Osteocyte (in vitro differentiated cells): ENCODE measurements around the gene RBMS2. TPM values are rescaled to one million over a fixed set of nuclear protein-coding genes. Genes with fewer than 3 reads are reported as not detected.
A peak's percentile ranks its signal among the peaks of the same experiment; 100 is the strongest.

Experiments
- DNase-seq: peaks from one replicate; pipeline ENCODE4 v3.0.0; 2021; ENCODE audit warnings: mixed read lengths; ENCODE audit not compliant: unreplicated experiment; ENCODE audit errors: extremely low spot score
- H3K27ac Mint-ChIP-seq: one replicate; pipeline ENCODE4 v1.8.0; 2021; ENCODE audit warnings: mild to moderate bottlenecking, mixed read lengths; ENCODE audit not compliant: unreplicated experiment
- H3K27me3 Mint-ChIP-seq: one replicate; pipeline ENCODE4 v1.8.0; 2021; ENCODE audit warnings: mixed read lengths; ENCODE audit not compliant: unreplicated experiment
- H3K36me3 Mint-ChIP-seq: one replicate; pipeline ENCODE4 v1.8.0; 2021; ENCODE audit warnings: mixed read lengths; ENCODE audit not compliant: unreplicated experiment
- H3K4me1 Mint-ChIP-seq: one replicate; pipeline ENCODE4 v1.8.0; 2021; ENCODE audit warnings: mixed read lengths; ENCODE audit not compliant: unreplicated experiment
- H3K4me3 Mint-ChIP-seq: one replicate; pipeline ENCODE4 v1.8.0; 2021; ENCODE audit warnings: mild to moderate bottlenecking, moderate library complexity, mixed read lengths; ENCODE audit not compliant: unreplicated experiment
- H3K9me3 Mint-ChIP-seq: one replicate; pipeline ENCODE4 v1.8.0; 2021; ENCODE audit warnings: mixed read lengths; ENCODE audit not compliant: unreplicated experiment
- CTCF ChIP-seq: fragments of 200-600 bp; sonication (generic); IDR thresholded peaks from 2 replicates; pipeline ENCODE4 v1.5.0; 2021; ENCODE audit warnings: antibody characterized with exemption, mild to moderate bottlenecking, moderate library complexity
- total RNA-seq: library from RNA; stranded (reverse); gene quantifications from 2 replicates; pipeline ENCODE4 v1.2.1, GENCODE V29; 2021

RBMS2 gene
- total RNA-seq, 1 donor from 2014 or later = 80.0 TPM

- Mint-ChIP-seq H3K36me3 (peaks cover 36% of the 10 kb centered on the region), H3K9me3 (no peaks in the 10 kb centered on the region), H3K27ac (peak overlapping the region; percentile 57), H3K27me3 (no peaks in the 10 kb centered on the region), H3K4me3 (no peak overlapping the region), H3K4me1 (peaks cover 15% of the 10 kb centered on the region)
- no peak for DNase-seq
- no peak for TF ChIP-seq CTCF
Observed at GRCh38 chr12:56589783-56590182, 68.2 kb downstream of the RBMS2 start.

GRCh38 chr12:56590237-56590830 is 68.7 kb downstream of the RBMS2 start:
- Mint-ChIP-seq H3K36me3 (peaks cover 36% of the 10 kb centered on the region), H3K4me3 (no peak overlapping the region), H3K9me3 (no peaks in the 10 kb centered on the region), H3K4me1 (peaks cover 17% of the 10 kb centered on the region), H3K27ac (peak overlapping the region; percentile 57), H3K27me3 (no peaks in the 10 kb centered on the region)
- peak; percentile 47 for TF ChIP-seq CTCF
- no peak for DNase-seq

- Mint-ChIP-seq H3K27ac (peak overlapping the region; percentile 82), H3K9me3 (no peaks in the 10 kb centered on the region), H3K4me1 (peaks cover 17% of the 10 kb centered on the region), H3K4me3 (no peak overlapping the region), H3K36me3 (peaks cover 39% of the 10 kb centered on the region), H3K27me3 (no peaks in the 10 kb centered on the region)
- TF ChIP-seq CTCF = no peak
- DNase-seq = no peak
Observed at GRCh38 chr12:56591126-56591525, 69.5 kb downstream of the RBMS2 start.

- H3K27ac Mint-ChIP-seq = peak overlapping the region; percentile 82
- TF ChIP-seq CTCF = no peak
- peaks cover 39% of the 10 kb centered on the region for H3K36me3 Mint-ChIP-seq
- no peaks in the 10 kb centered on the region for H3K27me3 Mint-ChIP-seq
- H3K9me3 Mint-ChIP-seq = no peaks in the 10 kb centered on the region
- H3K4me1 Mint-ChIP-seq = peaks cover 17% of the 10 kb centered on the region
- no peak overlapping the region for H3K4me3 Mint-ChIP-seq
- DNase-seq = no peak
Observed at GRCh38 chr12:56591961-56592360, 70.3 kb downstream of the RBMS2 start.

- Mint-ChIP-seq H3K27me3 (no peaks in the 10 kb centered on the region), H3K4me1 (peaks cover 17% of the 10 kb centered on the region), H3K9me3 (no peaks in the 10 kb centered on the region), H3K36me3 (peaks cover 32% of the 10 kb centered on the region), H3K27ac (peak overlapping the region; percentile 78), H3K4me3 (no peak overlapping the region)
- peak; percentile 87 for DNase-seq
- peak; percentile 84 for TF ChIP-seq CTCF
Observed at GRCh38 chr12:56593909-56594621, 72.4 kb downstream of the RBMS2 start.
